RWPE1 (cell line): ENCODE results near the gene SLC12A7.
"Not testable (repeated sequence)": the region's sequence is repeated elsewhere in the genome, so short reads cannot be mapped to it uniquely, and the experiment has no call there.

ENCODE experiments used
- CTCF ChIA-PET: fragments of 350-600 bp; sonication (Branson Sonifier 250); formaldehyde crosslinking; extraction: SDS; loops from one replicate; lab custom pipeline; 2021; lab: Yijun Ruan, JAX
- POLR2A ChIA-PET: fragments of 400-600 bp; formaldehyde crosslinking; extraction: SDS; loops from one replicate; lab custom pipeline; 2020; ENCODE audit warnings: antibody characterized with exemption; ENCODE audit not compliant: low non-redundant PET; lab: Yijun Ruan, JAX
- DNase-seq: peaks from one replicate; pipeline ENCODE4 v3.0.0; 2012; ENCODE audit warnings: low spot score
- H3K27ac ChIP-seq: fragments of 450-650 bp; 2 replicates; pipeline ENCODE4 v1.5.1; 2017
- CTCF ChIP-seq: fragments of 450-650 bp; conservative IDR thresholded peaks from 2 replicates; pipeline ENCODE4 v1.5.1; 2017; ENCODE audit warnings: low read depth, mild to moderate bottlenecking

SLC12A7 gene

GRCh38 chr5:1128977-1129710, 17.3 kb upstream of the SLC12A7 start:
- 0 out of 2 replicates have a peak overlapping the region, but pooled peaks have one; percentile 4 for H3K27ac ChIP-seq
- POLR2A ChIA-PET = no interaction called here
- no peak for DNase-seq
- CTCF ChIA-PET = interaction anchor here (0.8 to 1.9 kb wide), 2 partner anchors 15 to 120 kb away, joined by 3 to 8 read pairs; partner anchors contain the start of gene NKD2
- no peak for TF ChIP-seq CTCF

DNA sequence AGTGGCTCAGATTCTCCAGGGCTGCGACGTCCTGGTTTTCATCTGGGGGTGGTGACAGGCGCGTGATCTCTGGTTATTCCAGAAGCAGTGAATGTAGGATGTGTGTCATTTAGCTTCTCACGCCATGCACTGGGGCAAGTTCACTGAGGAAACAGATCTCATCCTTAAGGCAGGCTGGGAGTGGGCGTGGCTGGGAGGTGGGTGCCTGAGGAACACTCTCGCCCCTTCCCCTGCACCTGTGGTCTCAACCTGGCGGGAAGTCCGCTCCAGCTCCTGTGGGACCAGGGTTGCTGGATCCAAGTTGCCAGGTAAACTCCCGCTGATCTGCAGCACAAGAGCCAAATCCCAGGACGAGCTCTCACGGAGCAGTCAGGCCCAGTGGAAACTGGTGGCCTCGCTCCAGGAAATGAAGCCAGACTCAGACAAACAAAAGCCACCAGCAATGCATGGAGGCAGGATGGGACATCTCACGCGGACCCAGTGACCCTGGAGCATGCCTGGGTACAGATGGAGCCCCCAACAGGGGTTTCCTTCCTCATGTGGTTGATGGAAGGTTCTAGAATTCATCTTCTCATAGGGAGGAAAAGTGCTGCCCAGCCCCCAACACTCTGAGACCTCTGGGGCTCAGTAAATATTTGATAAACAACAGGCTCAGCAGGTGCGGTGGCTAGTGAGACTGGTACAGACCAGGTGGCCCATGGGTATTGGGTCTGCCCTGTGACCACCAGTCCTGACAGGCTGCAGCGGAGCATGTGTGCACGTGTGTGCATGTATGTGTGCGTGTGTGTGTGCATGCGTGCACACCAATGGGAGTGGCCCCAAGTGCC, 16.3 kb upstream of the SLC12A7 start:
- no peak for TF ChIP-seq CTCF
- ChIA-PET POLR2A (no interaction called here), CTCF (interaction anchor here (0.9 kb wide), 1 partner anchor 139 kb away, joined by 5 read pairs; no protein-coding TSS in a partner anchor)
- DNase-seq = no peak
- no peak overlapping the region for H3K27ac ChIP-seq

GRCh38 chr5:1125695-1126094, 13.8 kb upstream of the SLC12A7 start:
- POLR2A ChIA-PET = not testable (repeated sequence)

GRCh38 chr5:1125030-1125357, 13.1 kb upstream of the SLC12A7 start:
- TF ChIP-seq CTCF = no peak
- no peak overlapping the region for H3K27ac ChIP-seq
- CTCF ChIA-PET = no interaction called here
- no peak for DNase-seq
- POLR2A ChIA-PET = no interaction called here

More at GRCh38 chr5:1125695-1126094, 13.8 kb upstream of the SLC12A7 start:
- H3K27ac ChIP-seq, DNase-seq, CTCF ChIA-PET: not testable (repeated sequence)

- CTCF ChIA-PET = no interaction called here
- TF ChIP-seq CTCF = no peak
- POLR2A ChIA-PET = no interaction called here
- no peak for DNase-seq
- H3K27ac ChIP-seq = no peak overlapping the region
These were observed 12.6 kb upstream of the SLC12A7 start for GRCh38 chr5:1124205-1125029.

- CTCF ChIA-PET = interaction anchor here (0.7 to 1.0 kb wide), 2 partner anchors 17 to 44 kb away, joined by 3 to 5 read pairs; no protein-coding TSS in a partner anchor
- POLR2A ChIA-PET = no interaction called here
- DNase-seq = no peak
- TF ChIP-seq CTCF = no peak
- no peak overlapping the region for H3K27ac ChIP-seq
These were observed 11.7 kb upstream of the SLC12A7 start for GRCh38 chr5:1123418-1124147.
